ENCODE data around the gene FNDC3B.

Gene FNDC3B

DNA sequence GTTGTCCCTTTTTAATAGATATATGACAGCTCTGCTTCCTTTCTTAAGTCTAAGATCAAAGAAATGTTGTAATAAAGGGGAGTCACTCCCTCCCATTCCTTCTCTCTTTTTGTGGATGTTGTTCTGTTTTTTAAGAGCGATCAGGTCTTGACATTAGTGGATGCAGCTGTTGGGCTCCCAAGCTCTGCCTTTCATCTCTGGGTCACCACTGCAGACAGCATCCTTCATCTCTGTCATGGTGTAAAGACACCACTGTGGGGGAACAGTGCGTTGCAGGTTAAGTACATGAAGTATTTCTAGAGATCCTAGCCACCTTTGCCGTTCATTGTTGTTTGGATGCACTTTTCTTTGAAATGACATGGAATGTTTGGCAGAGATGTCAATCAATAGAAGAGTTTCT, 17.7 kb downstream of the FNDC3B start:
- no peak for DNase-seq

DNA sequence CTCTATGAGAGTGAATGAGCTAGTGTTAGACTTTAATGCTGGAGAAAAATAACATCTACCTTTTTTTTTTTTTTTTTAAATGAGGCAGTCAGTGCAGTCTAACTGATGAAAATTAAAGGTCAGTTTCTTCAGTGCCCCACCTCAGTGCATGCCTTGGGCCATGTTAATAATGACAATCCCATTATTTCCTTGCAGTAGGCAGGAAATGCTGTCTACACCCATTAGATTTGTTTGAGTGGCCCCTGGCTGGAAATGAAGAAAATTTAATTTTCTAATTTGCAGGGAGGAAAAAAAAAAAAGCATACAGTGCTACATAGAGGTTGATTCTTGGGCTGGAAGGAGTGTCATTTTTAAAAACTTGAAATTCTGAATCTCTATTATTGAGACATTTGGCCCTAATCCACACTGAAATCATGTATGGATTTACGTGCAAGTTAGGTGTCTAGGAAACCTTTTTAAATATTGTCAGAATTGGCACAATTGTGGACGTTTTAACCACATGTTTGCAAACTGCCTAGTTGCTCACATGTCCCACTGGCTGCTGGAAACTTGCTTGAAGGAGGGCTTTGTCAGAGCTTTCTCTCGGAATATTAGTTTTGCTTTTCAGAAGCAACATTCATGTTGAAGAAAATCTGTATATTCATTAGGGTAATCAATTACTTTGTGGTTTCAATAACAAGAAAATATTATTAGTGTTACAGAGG, 18.4 kb downstream of the FNDC3B start:
- no peak for DNase-seq

DNA sequence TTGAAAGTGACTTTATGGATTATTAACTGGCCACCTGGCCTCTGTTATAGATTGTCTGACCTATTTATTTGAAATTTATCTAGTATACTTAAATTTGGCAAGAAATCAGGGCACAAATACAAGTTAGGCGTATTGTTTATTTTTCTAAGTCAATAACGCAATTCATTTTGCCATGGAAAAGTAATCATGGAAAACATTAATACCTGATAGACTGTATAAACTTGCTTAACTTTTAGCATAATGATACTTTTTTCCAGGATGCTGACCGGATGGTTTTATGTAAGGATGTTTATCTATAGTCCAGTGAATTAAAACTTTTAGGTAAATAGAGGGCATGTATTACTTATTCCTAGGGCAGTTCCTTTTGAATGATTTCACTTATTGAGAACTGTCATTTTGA, 20.2 kb downstream of the FNDC3B start:
- DNase-seq, result no peak

DNA sequence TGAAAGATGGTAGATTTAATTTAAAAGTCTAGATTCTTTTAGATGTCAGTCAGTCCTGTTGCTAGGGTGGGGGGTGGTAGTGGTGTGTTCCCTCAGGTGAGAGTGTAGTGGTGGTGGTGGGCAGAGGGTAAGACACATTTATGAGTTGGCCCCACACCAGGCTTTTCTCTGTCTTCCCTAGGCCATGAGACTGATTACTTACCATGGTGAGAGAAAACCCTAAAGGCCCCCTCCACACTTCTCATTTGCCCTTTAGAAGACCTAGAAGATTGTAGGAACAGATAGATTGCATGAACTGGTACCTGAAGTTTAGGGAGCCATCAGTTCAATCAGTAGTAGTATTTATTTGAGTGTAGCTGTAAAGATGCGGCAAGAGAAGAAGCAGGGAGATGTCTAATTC, 20.9 kb downstream of the FNDC3B start:
- no peak for DNase-seq

DNA sequence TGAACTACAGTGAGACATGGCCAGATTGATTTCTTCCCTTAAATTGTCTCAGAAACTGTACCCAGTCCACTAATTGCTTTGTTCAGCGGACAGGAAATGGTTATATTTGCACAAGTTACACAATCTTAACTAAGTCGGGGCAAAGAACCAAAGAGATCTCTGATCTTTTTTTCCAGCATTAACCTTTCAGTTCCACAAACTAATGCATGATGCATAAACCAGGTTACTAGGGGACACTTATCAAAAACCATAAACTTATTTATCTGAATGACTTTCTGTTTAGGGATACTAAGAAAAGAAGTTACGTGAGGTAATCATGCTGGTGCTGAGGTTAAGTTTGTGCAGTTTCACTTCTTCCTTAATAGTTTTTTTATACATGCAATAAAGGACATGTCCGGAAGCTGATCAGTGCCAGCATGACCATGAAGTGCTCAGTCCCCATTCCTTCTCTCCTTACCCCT, 22.4 kb downstream of the FNDC3B start:
- no peak for DNase-seq

DNA sequence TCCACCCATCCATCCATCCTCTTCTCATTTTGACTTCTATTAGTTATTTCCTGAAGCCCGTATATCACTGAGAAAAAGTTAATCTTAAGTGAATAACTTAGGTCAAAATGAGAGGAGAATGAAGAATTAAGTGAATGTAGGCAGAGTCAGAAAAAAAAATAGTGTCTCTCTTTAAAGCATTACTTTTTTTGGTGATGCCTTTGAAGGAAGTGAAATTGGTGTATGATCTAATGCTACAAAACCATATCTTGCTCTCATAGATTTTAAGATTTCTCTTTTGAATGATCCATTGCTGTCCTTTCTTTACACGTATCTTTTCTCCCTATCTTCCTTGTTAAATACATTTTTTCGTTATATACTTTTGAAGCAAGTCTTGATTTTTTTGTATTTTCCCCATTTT, 23.4 kb downstream of the FNDC3B start:
- no peak for DNase-seq

DNA sequence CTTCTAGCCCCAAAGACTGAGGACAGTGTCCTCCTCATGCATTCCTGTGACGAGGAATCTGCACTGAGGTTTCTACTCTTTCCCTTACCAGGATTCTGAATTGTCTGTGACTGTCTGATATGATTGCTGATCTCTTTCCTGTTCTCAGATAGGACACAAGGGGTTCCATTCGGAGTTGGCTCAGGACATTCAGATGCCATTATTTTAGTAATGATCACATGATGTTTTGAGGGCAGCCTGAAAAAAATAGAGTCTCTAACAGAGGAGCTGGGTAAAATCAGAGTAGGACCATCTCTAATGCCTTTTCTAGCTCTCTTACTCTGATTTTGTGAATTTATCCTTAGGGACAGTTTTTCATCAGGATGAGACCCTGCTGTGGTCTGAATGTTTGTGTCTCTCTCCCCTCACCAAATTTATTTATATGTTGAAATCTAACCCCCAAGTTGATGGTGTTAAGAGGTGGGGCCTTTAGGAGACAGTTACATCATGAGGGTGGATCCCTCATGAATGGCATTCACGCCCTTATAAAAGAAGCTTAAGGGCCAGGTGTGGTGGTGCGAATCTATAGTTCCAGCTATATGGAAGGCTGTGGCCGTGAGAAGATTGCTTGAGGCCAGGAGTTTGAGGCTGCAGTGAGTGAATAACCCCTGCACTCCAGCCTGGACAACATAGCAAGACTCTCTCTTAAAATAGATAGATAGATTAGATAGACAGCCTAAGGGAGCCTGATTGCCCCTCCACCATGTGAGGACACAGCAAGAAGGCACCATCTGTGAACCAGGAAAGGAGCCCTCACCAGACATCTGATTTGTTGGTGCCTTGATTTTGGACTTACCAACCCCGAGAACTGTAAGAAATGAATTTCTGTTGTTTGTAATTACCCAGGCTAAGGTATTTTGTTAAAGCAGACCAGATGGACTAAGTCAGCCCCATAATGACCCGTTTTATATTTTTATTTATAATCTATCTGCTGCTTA, 24.4 kb downstream of the FNDC3B start:
- no peak for DNase-seq

DNA sequence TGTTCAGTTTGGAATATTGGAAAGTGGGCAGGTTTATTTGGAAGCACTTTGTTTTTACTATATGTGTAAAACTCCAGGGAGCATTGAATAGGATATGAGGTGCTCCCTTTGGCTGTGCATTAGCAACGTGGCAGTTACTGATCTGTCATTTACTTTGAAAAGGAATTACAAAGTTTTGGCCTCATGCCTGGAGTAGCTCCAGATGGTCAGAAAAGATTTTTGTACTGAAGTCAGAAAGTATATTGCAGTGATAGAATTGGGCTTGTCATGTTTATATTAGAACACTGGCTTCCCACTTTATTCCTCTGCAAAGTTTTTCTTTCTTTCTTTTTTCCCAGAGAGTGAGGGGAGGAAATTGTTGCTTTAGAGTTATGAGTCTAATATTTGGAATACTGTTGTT, 26.1 kb downstream of the FNDC3B start:
- DNase-seq, result no peak

DNA sequence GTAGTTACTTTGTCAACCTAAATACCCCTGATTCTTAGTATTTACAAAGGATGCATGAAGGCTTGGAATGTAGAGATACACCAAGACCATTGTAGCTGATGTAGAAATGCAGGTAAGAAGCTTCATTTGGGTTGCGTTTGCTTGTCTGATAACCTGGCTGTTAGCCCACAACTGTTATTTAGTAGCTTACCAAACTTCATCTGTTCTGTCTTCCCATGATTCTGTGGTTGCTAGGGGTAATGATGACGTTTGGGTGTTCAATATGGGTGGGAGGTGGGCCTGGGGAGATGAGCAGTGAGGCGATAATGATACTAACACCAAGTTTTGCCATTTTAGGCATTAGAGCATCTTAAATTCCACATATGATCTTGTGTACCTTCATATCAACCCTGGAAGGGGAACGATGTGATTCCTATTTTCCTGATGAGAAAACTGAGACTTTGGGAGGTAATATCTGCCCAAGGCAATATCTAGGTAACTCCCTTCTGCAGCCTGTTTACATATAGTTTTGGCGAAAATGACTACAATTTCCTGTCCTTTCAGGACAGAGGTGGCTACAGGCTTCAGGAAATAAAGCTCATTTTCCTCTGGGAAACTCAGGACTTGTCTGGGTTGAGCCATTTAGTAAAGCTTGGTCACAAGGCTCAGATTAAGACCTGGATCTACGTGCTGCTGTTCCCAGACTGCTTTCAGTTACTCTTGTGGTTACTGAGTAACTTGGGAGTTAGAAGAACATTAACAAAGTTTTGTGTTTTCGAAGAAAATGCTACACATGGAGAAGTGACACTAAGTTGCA, 26.8 kb downstream of the FNDC3B start:
- no peak for DNase-seq

DNA sequence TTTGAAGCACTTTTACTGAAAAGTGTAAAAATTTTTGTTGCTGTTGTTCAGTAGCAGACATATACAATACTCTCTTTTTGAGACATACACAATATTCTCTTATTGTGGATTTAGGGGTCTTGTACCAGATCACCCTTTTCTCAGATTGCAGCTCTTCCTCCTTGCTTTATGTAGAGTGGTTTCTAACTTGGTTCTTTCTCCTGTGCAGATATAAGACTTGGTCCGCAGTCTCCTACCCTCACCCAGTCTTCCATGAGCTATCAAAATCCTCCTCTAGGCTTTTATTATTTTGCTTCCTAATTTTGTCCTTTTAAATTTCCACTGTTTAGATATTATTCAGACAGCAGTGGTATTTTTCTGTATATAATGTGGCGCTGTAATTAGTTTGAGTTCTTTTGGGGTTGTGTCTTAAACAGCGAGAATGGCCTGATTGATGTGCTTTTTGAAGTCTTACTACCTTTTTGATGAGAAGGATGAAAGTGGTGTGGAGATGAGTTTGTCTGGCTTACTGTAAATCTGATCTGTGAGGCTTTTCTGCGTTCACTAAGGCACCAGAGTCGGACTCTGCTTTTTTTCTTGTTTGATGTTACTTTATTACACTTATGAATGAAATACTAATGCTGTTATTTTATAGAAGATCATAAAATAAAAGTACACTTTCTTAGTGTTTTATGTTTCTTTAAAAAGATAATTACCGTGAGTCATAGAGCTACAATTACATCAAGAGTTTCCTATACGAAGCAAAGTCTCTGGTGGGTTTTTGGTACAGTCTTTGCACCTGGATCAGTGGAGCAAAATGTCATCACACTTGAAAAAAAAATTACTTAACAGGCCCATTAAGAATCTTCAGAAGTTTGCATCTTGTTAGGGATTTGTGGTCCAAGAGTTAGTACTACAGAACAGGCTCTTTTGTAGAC, 27.8 kb downstream of the FNDC3B start:
- no peak for DNase-seq

DNA sequence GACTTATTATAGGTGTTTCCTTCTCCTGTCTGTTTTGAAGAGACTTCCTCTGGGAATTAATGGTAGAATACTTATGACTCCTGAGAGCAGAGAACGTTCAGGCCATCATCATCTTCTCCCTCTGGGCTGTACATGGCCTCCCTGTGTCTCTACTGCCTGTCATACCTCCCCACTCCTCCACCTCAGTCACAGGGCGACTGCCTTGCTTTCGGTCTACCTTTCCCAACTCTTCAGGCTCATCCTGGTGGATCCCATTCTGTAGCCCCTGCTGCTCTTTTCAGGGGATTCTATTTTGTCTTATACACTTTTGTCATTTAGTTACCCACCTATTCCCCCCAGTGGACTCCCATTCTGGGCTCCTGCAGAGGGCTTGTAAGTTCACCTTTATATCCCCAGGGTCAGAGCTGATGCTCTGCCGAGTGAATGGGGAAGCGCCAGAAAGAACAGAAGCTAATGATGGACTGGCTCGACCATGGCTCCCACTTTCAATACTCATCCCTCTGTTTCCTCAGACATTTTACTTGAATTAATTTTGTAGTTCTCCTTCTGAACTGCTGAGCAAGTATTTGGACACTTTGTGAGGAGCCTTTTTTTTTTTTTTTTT, 28.6 kb downstream of the FNDC3B start:
- no peak for DNase-seq

DNA sequence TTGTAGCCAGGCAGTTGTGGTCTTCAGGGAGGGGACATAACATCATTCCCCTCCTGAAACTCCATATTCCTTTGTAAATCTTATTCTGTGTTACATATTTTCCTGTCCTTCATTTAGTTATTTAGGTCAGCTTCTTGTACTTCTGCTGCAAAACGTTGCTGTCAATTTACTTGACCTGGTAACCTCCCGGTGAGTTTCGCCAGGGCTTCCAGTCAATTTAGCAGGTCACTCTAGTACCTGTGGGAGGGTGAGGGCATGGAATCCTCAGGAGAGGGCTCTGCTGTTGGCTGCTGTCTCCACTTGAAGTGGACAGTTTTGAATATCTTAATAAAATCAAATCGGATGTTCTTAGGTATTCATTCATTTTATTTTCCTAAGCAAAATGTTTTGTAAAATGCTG, 29.6 kb downstream of the FNDC3B start:
- no peak for DNase-seq

DNA sequence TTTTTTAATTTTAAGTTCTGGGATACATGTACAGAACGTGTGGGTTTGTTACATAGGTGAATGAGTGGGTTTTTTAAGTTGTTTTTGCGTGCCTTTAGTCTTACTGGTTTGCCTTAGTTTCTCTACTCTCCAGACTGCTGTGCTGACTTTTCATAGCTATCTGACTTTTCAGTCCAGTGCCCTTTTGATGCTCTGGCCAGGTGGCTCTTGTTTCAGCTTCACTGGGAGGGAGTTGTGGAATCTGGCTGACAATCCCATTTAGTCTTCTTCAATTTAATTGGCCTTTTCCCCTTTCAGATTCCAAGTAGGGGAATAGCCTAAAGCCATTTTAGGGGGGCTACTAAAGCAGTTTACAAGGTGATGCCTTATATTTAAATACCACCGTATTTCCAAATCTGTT, 30.1 kb downstream of the FNDC3B start:
- no peak for DNase-seq

DNA sequence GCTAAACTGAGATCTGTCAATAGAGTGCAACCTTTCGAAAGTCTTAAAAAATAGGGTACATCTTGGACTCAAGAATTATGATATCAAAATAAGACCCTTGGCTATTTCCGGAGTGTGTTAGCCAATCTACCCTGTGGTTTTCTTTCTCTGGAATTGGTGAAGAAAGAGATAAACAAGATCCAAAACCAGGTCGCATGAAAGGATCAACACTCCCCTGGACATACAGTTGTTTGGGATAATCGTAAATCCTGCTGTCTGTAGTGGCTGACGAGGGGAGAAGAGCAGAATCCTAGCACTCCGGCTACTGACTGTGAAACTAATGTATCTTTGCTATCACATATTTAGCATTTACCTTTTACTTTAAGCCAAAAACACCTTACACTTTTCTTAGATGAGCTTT, 30.9 kb downstream of the FNDC3B start:
- DNase-seq, result no peak

DNA sequence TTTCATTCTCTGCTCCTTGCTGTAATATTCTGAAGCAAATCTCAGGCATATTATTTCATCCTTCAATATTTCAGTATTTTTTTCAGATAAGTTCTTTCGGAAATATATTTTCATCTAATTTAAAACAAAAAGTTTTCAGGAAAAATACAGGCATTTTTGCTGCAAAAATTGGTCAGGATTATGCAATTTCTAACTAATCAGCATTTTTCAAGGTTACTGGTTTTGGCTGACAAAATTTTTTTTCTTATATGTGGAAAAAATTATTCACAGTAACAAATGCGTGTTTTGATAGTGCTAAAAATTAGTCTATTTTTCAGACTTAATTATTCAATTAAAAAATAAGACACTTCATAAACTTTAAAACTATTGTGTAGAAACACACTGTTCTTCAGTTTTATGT, 31.4 kb downstream of the FNDC3B start:
- DNase-seq, result no peak

DNA sequence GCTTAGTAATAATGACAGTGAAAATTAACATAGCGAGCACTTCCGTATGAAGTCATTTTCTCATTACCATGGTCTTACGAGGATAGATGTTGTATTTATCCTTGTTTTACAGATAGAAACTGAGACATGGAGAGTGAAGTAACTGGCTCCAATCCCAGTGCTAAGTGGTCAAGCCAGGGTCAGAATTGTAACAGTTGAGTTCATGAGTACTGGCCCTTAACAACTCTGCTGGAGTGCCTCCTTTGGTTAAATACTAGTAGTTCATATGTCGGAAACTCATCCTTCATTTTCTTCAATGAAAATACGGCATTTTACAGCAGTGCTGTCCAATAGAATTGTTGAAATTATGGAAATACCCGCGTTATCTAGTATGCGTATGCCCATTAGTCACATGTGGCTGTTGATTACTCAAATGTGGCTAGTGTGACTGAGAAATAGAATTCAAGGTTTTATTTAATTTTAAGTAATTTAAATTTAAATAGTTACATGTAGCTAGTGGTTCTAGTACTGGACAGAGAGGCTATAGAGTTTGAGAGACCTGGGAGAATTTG, 32.5 kb downstream of the FNDC3B start:
- no peak for DNase-seq

DNA sequence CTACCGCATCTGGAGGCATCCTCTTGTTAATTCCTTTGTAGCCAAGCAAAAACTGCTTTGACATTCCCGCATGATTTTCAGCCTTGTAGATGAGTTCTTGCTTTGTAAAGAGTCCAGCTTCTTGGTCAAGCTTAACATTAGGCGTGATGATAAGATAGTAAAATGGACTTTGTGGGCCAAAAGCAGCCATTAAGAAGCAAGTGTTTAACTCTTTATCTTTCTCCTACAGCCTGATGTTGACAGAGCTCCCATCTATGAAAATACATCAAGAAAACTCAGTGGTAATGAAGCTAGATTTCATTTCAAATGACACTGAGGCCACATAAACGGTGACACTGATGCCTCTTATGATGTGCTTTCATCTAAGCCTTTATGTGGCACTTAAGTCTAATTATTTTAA, 33.2 kb downstream of the FNDC3B start:
- DNase-seq, result no peak

DNA sequence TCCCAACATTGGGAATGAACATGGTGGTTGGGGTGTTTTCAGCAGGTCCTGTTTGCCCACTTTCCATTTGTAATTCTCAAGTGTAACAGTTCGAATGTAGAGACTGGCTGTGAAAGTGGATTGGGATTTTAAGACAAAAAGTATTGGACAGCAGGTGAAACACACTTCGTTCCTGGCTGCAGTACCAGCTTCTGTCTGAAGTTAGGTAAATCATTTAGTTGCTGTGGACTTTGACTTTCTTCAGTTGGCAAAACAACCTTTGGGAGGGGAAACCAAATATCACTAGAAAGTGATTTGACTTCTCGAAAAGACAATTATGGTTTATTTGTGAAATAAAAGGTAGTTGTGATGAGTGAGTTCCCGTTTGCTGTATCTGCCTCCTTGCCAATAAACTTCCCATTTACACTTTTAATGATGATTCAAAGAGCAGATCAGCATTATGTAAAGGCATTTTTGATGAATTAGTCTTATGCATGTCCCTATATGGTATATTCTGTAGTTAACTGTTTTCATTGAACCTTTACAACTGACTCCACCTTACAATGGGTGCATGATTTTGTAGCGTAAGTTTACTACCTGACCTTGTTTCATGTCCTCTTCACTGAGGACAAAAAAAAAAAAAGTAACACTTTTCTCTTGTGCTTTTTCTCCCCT, 34.0 kb downstream of the FNDC3B start:
- DNase-seq, result no peak

DNA sequence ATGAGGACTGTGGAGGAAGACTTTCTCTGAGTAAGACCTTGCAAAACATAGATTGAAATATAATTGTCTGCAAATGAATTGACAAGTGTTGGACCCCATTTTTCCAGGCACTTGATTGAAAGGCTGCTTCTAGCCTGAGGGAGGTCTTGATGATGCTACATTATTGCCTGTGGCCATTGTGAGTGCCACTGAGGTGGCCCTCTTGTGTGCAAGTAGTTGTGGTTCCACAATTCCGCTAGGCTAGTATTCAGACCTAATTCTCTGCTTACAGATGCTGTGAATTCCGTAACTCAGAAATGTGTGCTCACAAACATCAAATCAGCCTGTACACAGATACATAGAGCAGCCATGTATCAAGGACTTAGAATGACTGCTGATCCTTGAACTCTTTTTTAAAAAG, 34.7 kb downstream of the FNDC3B start:
- no peak for DNase-seq

DNA sequence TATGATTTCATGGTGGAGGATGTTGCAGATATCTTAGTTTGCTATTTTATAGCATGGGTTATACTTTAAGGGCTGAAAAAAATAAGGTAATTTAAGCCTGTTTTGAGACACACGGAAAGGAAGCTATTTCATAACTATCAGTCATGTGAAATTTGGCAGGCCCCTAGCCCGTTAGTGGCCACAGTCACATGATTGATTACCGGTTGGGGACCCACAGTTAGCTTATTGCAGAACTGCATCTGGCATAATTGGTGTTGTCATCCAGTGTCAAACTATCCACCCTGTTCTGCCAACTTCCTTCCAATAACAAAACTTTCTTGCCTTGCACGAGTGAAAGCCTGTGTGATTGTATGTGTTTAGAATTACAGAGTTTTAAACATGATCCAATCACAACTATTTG, 35.2 kb downstream of the FNDC3B start:
- DNase-seq, result no peak

DNA sequence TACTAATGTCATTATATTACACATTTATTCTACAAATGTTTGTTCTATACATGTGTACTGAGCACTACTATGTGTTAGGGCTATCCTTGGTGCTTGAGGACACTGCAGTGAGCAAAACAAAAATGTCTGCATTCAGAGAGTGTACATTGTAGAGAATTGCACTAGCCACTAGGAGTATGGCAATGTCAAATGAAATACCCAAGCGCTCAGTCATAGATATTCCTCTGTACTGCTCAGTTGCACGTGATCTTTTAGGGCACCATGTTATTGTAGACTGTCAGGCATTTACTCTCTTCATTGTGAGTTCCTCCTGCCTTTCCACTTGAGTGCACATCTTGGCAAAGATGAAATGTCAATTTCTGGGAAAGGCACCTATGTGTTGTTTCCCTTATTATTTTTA, 36.8 kb downstream of the FNDC3B start:
- no peak for DNase-seq

Data from stimulated activated CD4-positive, alpha-beta T cell treated with anti-CD3 and anti-CD28 coated beads, Interleukin-4, amount 100 ng/mL, for 1 hour (primary cell).